Epithelial cell of esophagus (primary cell): ENCODE results near the gene RACGAP1.

Experiments
- DNase-seq: peaks from one replicate; pipeline ENCODE4 v3.0.0; 2010; ENCODE audit warnings: low read depth
- H3K4me3 ChIP-seq: 2 replicates; pipeline ENCODE4 v1.5.1; 2011; ENCODE audit warnings: mild to moderate bottlenecking, low read length, control low read depth
- TF ChIP-seq, protein P1 (sequence below): IDR thresholded peaks from 2 replicates; pipeline ENCODE4 v1.5.1; 2011; ENCODE audit warnings: low read depth, mild to moderate bottlenecking, low read length, control low read depth, inconsistent platforms; ENCODE audit not compliant: insufficient read depth; ENCODE audit errors: missing control alignments

Gene RACGAP1

DNA sequence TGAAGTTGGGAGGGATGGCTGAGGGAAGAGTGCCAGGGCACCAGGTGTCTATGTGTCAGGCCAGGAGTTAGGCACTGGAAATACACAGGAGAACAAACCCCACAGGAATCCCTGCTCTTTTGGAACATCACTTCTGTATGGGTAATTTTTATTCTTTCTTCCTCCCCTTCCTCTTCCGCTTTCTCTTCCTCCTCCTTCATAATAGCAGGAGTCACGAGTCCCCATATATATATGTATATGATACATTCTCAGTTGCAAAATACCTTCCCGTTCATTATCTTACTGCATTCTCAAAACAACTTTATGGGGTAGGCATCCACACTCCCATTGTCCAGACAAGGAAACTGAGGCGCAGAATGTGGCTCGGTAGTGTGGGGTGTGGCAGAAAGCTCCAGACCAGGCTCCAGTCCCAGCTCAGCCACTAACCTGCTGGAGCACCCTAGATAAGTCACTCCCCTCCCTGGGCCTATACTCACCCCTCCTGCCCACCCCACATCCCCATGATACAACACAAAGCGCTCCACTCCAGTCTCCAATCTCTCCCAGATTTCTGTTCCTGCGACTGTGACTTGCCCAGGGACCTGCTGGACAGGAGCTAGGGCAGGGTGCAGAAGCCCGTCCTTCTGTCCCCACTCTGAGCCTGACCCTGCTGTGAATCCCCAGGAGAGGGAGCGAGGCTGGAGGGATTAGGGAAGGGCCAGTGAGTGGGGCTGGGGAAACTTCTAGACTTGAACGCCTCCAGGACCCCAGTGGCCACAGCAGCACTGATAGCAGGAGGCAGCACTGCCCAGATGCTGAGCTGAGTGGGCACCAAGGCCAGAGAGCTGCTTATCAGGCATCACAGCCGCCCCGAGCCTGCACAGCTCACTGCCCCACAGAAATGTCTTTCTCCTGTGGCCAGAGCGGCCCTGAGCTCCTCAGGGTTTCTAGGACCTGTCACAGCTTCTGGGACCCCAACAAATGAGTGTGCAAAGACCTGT lies 76.1 kb downstream of the RACGAP1 start:
- DNase-seq, result no peak
- H3K4me3 ChIP-seq, result no peak overlapping the region
- TF ChIP-seq, protein P1, sequence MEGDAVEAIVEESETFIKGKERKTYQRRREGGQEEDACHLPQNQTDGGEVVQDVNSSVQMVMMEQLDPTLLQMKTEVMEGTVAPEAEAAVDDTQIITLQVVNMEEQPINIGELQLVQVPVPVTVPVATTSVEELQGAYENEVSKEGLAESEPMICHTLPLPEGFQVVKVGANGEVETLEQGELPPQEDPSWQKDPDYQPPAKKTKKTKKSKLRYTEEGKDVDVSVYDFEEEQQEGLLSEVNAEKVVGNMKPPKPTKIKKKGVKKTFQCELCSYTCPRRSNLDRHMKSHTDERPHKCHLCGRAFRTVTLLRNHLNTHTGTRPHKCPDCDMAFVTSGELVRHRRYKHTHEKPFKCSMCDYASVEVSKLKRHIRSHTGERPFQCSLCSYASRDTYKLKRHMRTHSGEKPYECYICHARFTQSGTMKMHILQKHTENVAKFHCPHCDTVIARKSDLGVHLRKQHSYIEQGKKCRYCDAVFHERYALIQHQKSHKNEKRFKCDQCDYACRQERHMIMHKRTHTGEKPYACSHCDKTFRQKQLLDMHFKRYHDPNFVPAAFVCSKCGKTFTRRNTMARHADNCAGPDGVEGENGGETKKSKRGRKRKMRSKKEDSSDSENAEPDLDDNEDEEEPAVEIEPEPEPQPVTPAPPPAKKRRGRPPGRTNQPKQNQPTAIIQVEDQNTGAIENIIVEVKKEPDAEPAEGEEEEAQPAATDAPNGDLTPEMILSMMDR, result no peak

GRCh38 chr12:49947593-49948226 lies 77.6 kb downstream of the RACGAP1 start:
- TF ChIP-seq, protein P1, result no peak
- no peak for DNase-seq
- no peak overlapping the region for H3K4me3 ChIP-seq

GRCh38 chr12:49946497-49946896 lies 78.8 kb downstream of the RACGAP1 start:
- no peak overlapping the region for H3K4me3 ChIP-seq
- no peak for DNase-seq
- TF ChIP-seq, protein P1, result no peak

DNA sequence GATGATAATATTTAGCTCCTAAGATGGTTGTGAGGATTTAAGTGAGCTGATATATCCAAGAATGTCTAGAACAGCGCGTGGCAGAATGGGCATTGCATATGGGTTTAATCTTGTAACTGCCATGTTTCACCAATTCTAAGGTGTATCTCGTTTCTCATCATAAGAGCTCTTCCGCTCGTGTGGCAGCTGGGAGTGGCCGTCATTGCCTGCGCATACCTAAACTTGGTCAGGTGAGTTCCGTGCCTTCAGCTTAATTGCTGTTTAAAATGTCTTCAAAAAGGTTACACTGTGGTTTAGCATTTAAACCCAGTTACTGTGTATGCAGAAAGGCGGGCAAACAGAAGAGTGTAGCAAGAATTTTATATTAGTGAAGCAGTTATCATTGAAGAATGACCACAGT lies 79.2 kb downstream of the RACGAP1 start:
- DNase-seq, result no peak
- H3K4me3 ChIP-seq, result no peak overlapping the region
- TF ChIP-seq, protein P1, result no peak

DNA sequence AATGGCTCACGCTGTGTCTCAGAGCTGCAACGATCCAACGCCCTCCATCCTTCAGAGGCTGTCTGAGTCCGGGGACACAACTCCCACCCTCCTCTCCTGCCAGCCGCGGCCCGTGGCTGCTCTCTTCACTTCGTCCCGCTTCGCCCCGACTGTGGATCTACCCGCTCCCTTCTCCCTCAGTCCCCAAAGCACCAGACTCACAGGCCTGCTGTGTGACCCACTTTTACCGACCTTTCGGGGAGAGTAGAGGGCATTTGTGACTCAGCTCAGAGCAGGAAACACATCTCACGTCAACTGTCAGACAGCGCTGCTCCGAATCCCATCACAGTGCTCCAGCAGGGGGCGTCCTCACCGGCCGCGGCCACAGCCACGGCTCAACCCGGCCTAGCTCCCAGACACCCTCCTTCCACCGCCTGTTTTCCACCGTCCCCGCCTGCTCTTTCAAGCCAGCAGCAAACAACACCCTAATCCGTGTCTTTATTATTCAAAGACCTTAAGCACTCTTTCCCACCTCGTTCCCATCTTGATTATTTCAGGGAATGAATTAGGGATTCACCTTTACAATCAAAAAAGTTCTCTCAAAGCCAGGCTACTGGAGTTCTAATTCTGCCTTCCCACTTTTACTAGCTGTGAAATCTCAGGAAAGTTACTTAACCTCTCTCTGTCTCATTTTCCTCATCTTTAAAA lies 79.8 kb downstream of the RACGAP1 start:
- TF ChIP-seq, protein P1, result peak; percentile 87
- H3K4me3 ChIP-seq, result no peak overlapping the region
- DNase-seq, result peak; percentile 81

DNA sequence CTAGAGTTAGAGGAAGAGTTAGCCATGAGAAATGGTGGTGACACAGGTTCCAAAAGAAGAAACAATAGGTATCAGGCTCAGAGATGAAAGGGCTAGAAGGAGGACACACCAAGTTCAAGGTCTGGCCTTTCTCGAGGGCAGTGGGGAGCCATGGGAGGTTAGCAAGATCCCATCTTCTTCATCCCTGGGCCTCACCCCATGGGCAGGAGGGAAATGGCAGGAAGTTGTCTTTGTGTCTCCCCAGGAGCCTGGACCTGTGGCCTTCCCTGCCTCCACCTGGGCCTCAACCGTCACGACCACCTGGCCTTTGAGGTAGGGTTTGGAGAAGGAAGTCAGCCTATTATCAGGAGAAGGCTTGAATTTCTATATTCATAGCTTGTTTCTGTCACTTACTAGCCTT lies 80.6 kb downstream of the RACGAP1 start:
- TF ChIP-seq, protein P1, result no peak
- no peak for DNase-seq
- no peak overlapping the region for H3K4me3 ChIP-seq
